Caco-2 (cell line): ENCODE measurements around the gene ZNF277. TPM values are rescaled to one million over a fixed set of nuclear protein-coding genes. Genes with fewer than 3 reads are reported as not detected.

Experiments
- BruUV-seq: library from RNA; stranded (reverse); fragments of 400-500 nt; replicated peaks from 2 replicates; lab custom pipeline; 2021; lab: Mats Ljungman, UMichigan
- CTCF ChIA-PET: fragments of 300-600 bp; sonication (Branson Sonifier 250); formaldehyde crosslinking; loops from one replicate; lab custom pipeline; 2022; ENCODE audit warnings: antibody characterized with exemption; lab: Charles Lee
- POLR2A ChIA-PET: fragments of 300-600 bp; sonication (Branson Sonifier 250); formaldehyde crosslinking; loops from one replicate; lab custom pipeline; 2022; ENCODE audit warnings: antibody characterized with exemption; lab: Charles Lee
- DNase-seq, 2 experiments: peaks; one replicate each; pipeline versions ENCODE4 v3.0.0 to v3.0.0-alpha.2; 2020 to 2022
- H3K27me3 ChIP-seq: replicated peaks from 2 replicates; pipeline ENCODE4 v1.6.0; 2011; ENCODE audit warnings: low read length; ENCODE audit not compliant: control insufficient read depth, insufficient read depth
- H3K36me3 ChIP-seq: 2 replicates; pipeline ENCODE4 v1.5.1; 2011; ENCODE audit warnings: low read length; ENCODE audit not compliant: control insufficient read depth, insufficient read depth
- H3K4me1 ChIP-seq: fragments of 250-450 bp; sonication (Bioruptor Pico); 2 replicates; pipeline ENCODE4 v1.5.1; 2020; ENCODE audit warnings: mild to moderate bottlenecking
- H3K4me3 ChIP-seq: 2 replicates; pipeline ENCODE4 v1.5.1; 2011; ENCODE audit warnings: low read depth, mild to moderate bottlenecking, control low read depth, low read length
- H3K9me3 ChIP-seq: fragments of 250-450 bp; sonication (Bioruptor Pico); 2 replicates; pipeline ENCODE4 v1.5.1; 2020; ENCODE audit warnings: mild to moderate bottlenecking, moderate library complexity
- H3K27ac Mint-ChIP-seq: one replicate; pipeline ENCODE4 v1.8.0; 2022; ENCODE audit warnings: mixed read lengths; ENCODE audit not compliant: unreplicated experiment
- H3K27me3 Mint-ChIP-seq: one replicate; pipeline ENCODE4 v1.8.0; 2022; ENCODE audit warnings: mixed read lengths; ENCODE audit not compliant: insufficient read depth, unreplicated experiment
- H3K36me3 Mint-ChIP-seq: one replicate; pipeline ENCODE4 v1.8.0; 2022; ENCODE audit warnings: mild to moderate bottlenecking, mixed read lengths; ENCODE audit not compliant: insufficient read depth, unreplicated experiment
- H3K4me1 Mint-ChIP-seq: one replicate; pipeline ENCODE4 v1.8.0; 2022; ENCODE audit warnings: low read depth, mixed read lengths; ENCODE audit not compliant: unreplicated experiment
- H3K4me3 Mint-ChIP-seq: one replicate; pipeline ENCODE4 v1.8.0; 2022; ENCODE audit warnings: mild to moderate bottlenecking, moderate library complexity, mixed read lengths; ENCODE audit not compliant: unreplicated experiment
- H3K9me3 Mint-ChIP-seq: one replicate; pipeline ENCODE4 v1.8.0; 2022; ENCODE audit warnings: mixed read lengths; ENCODE audit not compliant: unreplicated experiment
- intact Hi-C: fragments of 100-400 bp; cut with micrococcal nuclease; formaldehyde crosslinking; loops from one replicate; pipeline ENCODE4 v1.10.0; 2022; ENCODE audit not compliant: unreplicated experiment
- total RNA-seq: library from RNA; stranded (reverse); gene quantifications from 2 replicates; pipeline ENCODE4 v1.2.3, GENCODE V29; 2022
- TF ChIP-seq, protein P1 (sequence below), 2 experiments: fragments of 200-600 bp in 1 of 2; IDR thresholded peaks; 1 replicate in 1 of 2; 2 replicates in 1 of 2; pipeline versions ENCODE4 v1.5.1 to v1.8.0; 2011 to 2022; ENCODE audit warnings: antibody characterized with exemption in 1 of 2, control low read depth in 1 of 2, inconsistent platforms in 1 of 2, low read depth in 1 of 2, low read length in 1 of 2, mild to moderate bottlenecking in 1 of 2, moderate library complexity in 1 of 2; ENCODE audit not compliant: insufficient read depth in 1 of 2, severe bottlenecking in 1 of 2, unreplicated experiment in 1 of 2

The ZNF277 gene
- total RNA-seq, 1 experiment from 2014 or later = 22.8 TPM

- H3K4me3 ChIP-seq = no peak overlapping the region
- H3K4me1 ChIP-seq = no peaks in the 10 kb centered on the region
- POLR2A ChIA-PET = no interaction called here
- no peaks in the 10 kb centered on the region for H3K27me3 ChIP-seq
- no peak for DNase-seq
- H3K9me3 ChIP-seq = no peaks in the 10 kb centered on the region
- H3K36me3 ChIP-seq = no peaks in the 10 kb centered on the region
- intact Hi-C loops = no loop called here
- no peaks in the 10 kb centered on the region for H3K9me3 Mint-ChIP-seq
- no peak overlapping the region for H3K27ac Mint-ChIP-seq
- BruUV-seq = no TSS peak
- no peak overlapping the region for H3K4me3 Mint-ChIP-seq
- H3K27me3 Mint-ChIP-seq = no peaks in the 10 kb centered on the region
- no peaks in the 10 kb centered on the region for H3K4me1 Mint-ChIP-seq
- TF ChIP-seq, protein P1, sequence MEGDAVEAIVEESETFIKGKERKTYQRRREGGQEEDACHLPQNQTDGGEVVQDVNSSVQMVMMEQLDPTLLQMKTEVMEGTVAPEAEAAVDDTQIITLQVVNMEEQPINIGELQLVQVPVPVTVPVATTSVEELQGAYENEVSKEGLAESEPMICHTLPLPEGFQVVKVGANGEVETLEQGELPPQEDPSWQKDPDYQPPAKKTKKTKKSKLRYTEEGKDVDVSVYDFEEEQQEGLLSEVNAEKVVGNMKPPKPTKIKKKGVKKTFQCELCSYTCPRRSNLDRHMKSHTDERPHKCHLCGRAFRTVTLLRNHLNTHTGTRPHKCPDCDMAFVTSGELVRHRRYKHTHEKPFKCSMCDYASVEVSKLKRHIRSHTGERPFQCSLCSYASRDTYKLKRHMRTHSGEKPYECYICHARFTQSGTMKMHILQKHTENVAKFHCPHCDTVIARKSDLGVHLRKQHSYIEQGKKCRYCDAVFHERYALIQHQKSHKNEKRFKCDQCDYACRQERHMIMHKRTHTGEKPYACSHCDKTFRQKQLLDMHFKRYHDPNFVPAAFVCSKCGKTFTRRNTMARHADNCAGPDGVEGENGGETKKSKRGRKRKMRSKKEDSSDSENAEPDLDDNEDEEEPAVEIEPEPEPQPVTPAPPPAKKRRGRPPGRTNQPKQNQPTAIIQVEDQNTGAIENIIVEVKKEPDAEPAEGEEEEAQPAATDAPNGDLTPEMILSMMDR (IDR thresholded peaks at IDR 0.05; ENCODE audit: insufficient read depth in 1 of 2, low read depth in 1 of 2, low read length in 1 of 2, severe bottlenecking in 1 of 2, unreplicated experiment in 1 of 2) = no peak
- CTCF ChIA-PET = no interaction called here
- H3K36me3 Mint-ChIP-seq = no peaks in the 10 kb centered on the region
Observed at GRCh38 chr7:112223310-112223709, 16.8 kb downstream of the ZNF277 start.

- no peaks in the 10 kb centered on the region for H3K27me3 ChIP-seq
- DNase-seq = no peak
- TF ChIP-seq, protein P1 (IDR thresholded peaks at IDR 0.05; ENCODE audit: insufficient read depth in 1 of 2, low read depth in 1 of 2, low read length in 1 of 2, severe bottlenecking in 1 of 2, unreplicated experiment in 1 of 2) = no peak
- intact Hi-C loops = no loop called here
- ChIA-PET CTCF (no interaction called here), POLR2A (no interaction called here)
- H3K9me3 ChIP-seq = no peaks in the 10 kb centered on the region
- no peak overlapping the region for H3K4me3 ChIP-seq
- Mint-ChIP-seq H3K4me1 (no peaks in the 10 kb centered on the region), H3K27me3 (no peaks in the 10 kb centered on the region), H3K4me3 (no peak overlapping the region), H3K36me3 (no peaks in the 10 kb centered on the region), H3K27ac (no peak overlapping the region), H3K9me3 (no peaks in the 10 kb centered on the region)
- BruUV-seq = no TSS peak
- no peaks in the 10 kb centered on the region for H3K36me3 ChIP-seq
- no peaks in the 10 kb centered on the region for H3K4me1 ChIP-seq
Observed at GRCh38 chr7:112224186-112224585, 17.7 kb downstream of the ZNF277 start.

DNA sequence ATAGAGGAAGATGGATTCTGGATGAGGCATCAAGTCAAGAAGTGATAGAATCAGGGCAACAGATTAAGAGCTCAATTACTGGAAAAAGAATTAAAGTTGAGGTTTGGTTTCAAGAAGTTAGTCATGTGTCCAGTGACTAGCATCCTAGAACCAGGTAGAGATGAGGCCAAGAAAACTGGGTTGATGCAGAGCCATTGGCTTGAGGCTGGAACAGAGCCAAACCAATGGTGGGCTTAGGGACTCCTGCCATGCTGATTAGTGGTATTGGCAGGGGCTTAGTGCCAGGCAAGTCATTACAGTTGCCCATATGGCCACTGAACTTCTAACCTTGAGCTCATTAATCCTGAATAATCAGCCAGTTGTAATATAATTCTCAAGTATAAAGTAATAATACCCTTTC lies 18.5 kb downstream of the ZNF277 start:
- no peak for DNase-seq
- TF ChIP-seq, protein P1 (IDR thresholded peaks at IDR 0.05; ENCODE audit: insufficient read depth in 1 of 2, low read depth in 1 of 2, low read length in 1 of 2, severe bottlenecking in 1 of 2, unreplicated experiment in 1 of 2) = no peak
- H3K36me3 ChIP-seq = no peaks in the 10 kb centered on the region
- H3K4me3 ChIP-seq = no peak overlapping the region
- no peaks in the 10 kb centered on the region for H3K4me1 ChIP-seq
- ChIA-PET POLR2A (no interaction called here), CTCF (no interaction called here)
- intact Hi-C loops = no loop called here
- no TSS peak for BruUV-seq
- H3K4me1 Mint-ChIP-seq = no peaks in the 10 kb centered on the region
- H3K27me3 Mint-ChIP-seq = no peaks in the 10 kb centered on the region
- H3K27me3 ChIP-seq = no peaks in the 10 kb centered on the region
- no peak overlapping the region for H3K27ac Mint-ChIP-seq
- H3K9me3 ChIP-seq = no peaks in the 10 kb centered on the region
- H3K36me3 Mint-ChIP-seq = no peaks in the 10 kb centered on the region
- no peaks in the 10 kb centered on the region for H3K9me3 Mint-ChIP-seq
- H3K4me3 Mint-ChIP-seq = no peak overlapping the region
